Activated naive CD8-positive, alpha-beta T cell treated with anti-CD3 and anti-CD28 coated beads for 36 hours (primary cell): ENCODE data around the gene SPG11. TPM values are rescaled to one million over a fixed set of nuclear protein-coding genes. Genes with fewer than 3 reads are reported as not detected.
"Not testable (repeated sequence)": the region's sequence is repeated elsewhere in the genome, so short reads cannot be mapped to it uniquely, and the experiment has no call there.

Experiments used
- DNase-seq: peaks from one replicate; pipeline ENCODE4 v3.0.0; 2021
- H3K27ac Mint-ChIP-seq: one replicate; pipeline ENCODE4 v1.8.0; 2022; ENCODE audit warnings: mild to moderate bottlenecking, moderate library complexity, mixed read lengths
- H3K27me3 Mint-ChIP-seq: one replicate; pipeline ENCODE4 v1.8.0; 2022; ENCODE audit warnings: mild to moderate bottlenecking, mixed read lengths
- H3K36me3 Mint-ChIP-seq: one replicate; pipeline ENCODE4 v1.8.0; 2021; ENCODE audit warnings: mild to moderate bottlenecking, mixed read lengths
- H3K4me1 Mint-ChIP-seq: one replicate; pipeline ENCODE4 v1.8.0; 2021; ENCODE audit warnings: mixed read lengths
- H3K4me3 Mint-ChIP-seq: one replicate; pipeline ENCODE4 v1.8.0; 2022; ENCODE audit warnings: mild to moderate bottlenecking, moderate library complexity, mixed read lengths
- H3K9me3 Mint-ChIP-seq: one replicate; pipeline ENCODE4 v1.8.0; 2022; ENCODE audit warnings: mixed read lengths
- total RNA-seq, 2 experiments: library from RNA; stranded (reverse); gene quantifications; one replicate each; pipeline ENCODE4 v1.2.3, GENCODE V29; 2021

The SPG11 gene
- total RNA-seq, 2 experiments from 2014 or later, result 47.6 to 51.5 TPM

DNA sequence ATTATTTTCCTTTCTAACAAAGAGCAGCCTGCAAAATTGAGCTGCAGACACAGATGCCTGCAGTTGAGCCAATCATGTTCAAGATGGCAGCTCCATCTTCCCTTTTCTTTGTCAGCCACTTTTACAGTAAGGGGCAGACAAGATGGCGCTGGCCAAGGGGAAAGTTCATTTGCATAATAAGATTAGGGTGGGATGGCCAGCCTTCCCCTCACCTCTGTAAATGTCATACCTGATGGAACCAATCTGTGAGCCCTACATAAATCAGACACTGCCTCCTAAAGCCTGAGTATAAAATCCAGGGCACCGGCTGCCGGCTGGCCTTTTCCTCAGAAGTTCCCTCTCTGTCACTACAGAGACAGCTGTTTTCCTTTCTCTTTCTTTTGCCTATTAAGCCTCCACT is 31.8 kb upstream of the SPG11 start:
- no peaks in the 10 kb centered on the region for H3K27me3 Mint-ChIP-seq
- H3K27ac Mint-ChIP-seq, result no peak overlapping the region
- peaks cover 15% of the 10 kb centered on the region for H3K4me1 Mint-ChIP-seq
- no peak for DNase-seq
- no peak overlapping the region for H3K4me3 Mint-ChIP-seq
- peaks cover 10% of the 10 kb centered on the region for H3K9me3 Mint-ChIP-seq
- no peaks in the 10 kb centered on the region for H3K36me3 Mint-ChIP-seq

DNA sequence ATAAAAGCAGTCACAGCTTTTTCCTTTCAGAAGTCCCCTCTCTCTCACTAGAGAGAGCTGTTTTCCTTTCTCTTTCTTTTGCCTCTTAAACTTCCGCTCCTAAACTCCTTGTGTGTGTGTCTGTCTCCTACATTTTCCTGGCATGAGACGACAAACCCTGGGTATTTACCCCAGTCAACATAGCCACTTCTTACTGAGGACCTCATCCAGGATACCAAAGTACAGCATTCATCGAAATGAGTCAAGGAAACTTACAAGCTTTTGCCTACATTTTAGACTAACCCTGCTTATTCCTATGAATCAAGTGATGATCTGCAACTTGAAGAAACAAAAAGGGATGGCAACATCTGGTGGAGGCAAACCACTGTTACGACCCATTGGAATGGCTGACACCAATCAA is 31.0 kb upstream of the SPG11 start:
- no peak for DNase-seq
- Mint-ChIP-seq H3K9me3 (peaks cover 7% of the 10 kb centered on the region), H3K4me1 (peaks cover 15% of the 10 kb centered on the region), H3K4me3 (no peak overlapping the region), H3K36me3 (no peaks in the 10 kb centered on the region), H3K27me3 (no peaks in the 10 kb centered on the region), H3K27ac (no peak overlapping the region)

DNA sequence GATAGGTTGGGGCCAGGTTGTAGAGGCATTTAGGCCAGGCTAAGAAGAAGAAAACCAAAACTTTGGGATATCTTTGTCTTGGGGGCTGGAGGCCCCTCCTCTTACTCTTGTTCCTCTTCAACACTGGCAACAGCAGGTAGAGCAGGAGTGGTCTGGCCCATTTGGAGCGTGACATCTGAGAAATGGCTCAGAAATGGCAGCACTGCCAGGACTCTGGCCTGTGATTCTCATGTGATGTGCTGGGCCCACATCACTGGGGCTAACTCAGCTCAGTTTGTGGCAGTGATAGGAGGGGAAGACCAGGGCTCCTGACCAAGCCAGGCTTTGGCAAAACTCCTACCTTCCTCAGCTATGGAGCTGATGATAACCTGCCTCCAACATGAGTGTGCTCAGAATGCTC is 29.2 kb upstream of the SPG11 start:
- Mint-ChIP-seq H3K9me3 (peaks cover 14% of the 10 kb centered on the region), H3K27me3 (no peaks in the 10 kb centered on the region), H3K36me3 (peaks cover 14% of the 10 kb centered on the region), H3K4me3 (no peak overlapping the region), H3K4me1 (peaks cover 26% of the 10 kb centered on the region), H3K27ac (no peak overlapping the region)
- DNase-seq, result no peak

DNA sequence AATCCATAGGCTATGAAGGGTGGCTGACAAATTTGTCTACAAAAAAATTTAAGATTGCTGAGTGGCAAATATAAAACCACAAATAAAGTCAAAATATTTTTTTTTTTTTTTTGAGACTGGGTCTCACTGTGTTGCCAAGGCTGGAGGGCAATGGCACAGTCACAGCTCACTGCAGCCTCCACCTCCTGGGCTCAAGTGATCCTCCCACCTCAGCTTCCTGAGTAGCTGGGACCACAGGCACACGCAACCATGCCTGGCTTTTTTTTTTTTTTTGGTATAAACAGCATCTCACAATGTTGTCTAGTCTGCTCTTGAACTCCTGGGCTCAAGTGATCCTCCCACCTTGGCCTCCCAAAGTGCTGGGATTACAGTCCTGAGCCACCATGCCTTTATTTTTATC is 26.8 kb upstream of the SPG11 start:
- DNase-seq, H3K27ac Mint-ChIP-seq, H3K27me3 Mint-ChIP-seq, H3K4me3 Mint-ChIP-seq: not testable (repeated sequence)
- Mint-ChIP-seq H3K4me1 (peaks cover 36% of the 10 kb centered on the region), H3K9me3 (peaks cover 31% of the 10 kb centered on the region), H3K36me3 (peaks cover 30% of the 10 kb centered on the region)

DNA sequence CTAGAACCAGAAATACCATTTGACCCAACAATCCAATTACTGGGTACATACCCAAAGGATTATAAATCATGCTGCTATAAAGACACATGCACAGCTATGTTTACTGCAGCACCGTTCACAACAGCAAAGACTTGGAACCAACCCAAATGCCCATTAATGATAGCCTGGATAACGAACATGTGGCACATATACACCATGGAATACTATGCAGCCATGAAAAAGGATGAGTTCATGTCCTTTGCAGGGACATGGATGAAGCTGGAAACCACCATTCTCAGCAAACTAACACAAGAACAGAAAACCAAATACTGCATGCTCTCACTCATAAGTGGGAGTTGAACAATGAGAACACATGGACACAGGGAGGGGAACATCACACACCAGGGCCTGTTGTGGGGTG is 25.9 kb upstream of the SPG11 start:
- H3K9me3 Mint-ChIP-seq, result peaks cover 35% of the 10 kb centered on the region
- peaks cover 38% of the 10 kb centered on the region for H3K4me1 Mint-ChIP-seq

DNA sequence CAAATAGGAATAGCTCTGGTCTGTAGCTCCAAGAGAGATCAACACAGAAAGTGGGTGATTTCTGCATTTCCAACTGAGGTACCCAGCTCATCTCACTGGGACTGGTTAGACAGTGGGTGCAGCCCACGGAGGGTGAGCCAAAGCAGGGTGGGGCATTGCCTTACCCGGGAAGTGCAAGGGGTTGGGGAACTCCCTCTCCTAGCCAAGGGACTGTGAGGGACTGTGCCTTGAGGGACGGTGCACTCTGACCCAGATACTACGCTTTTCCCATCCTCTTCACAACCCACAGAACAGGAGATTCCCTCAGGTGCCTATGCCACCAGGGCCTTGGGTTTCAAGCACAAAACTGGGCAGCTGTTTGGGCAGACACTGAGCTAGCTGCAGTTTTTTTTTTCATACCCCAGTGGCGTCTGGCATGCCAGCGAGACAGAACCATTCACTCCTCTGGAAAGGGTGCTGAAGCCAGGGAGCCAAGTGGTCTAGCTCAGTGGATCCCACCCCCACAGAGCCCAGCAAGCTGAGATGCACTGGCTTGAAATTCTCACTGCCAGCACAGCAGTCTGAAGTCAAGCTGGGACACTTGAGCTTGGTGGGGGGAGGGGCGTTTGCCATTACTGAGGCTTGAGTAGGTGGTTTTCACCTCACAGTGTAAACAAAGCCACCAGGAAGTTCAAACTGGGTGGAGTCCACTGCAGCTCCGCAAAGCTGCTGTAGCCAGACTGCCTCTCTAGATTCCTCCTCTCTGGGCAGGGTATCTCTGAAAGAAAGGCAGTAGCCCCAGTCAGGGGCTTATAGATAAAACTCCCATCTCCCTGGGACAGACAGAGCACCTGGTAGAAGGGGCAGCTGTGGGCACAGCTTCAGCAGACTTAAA is 19.6 kb upstream of the SPG11 start:
- peaks cover 74% of the 10 kb centered on the region for H3K4me1 Mint-ChIP-seq
- DNase-seq, result peak; percentile 71
- peaks cover 29% of the 10 kb centered on the region for H3K9me3 Mint-ChIP-seq
- peaks cover 40% of the 10 kb centered on the region for H3K36me3 Mint-ChIP-seq
- peak overlapping the region; percentile 46 for H3K4me3 Mint-ChIP-seq
- peak overlapping the region; percentile 84 for H3K27ac Mint-ChIP-seq
- not testable (repeated sequence) for H3K27me3 Mint-ChIP-seq

More for the DNA sequence above, 25.9 kb upstream of the SPG11 start:
- not testable (repeated sequence) for H3K27me3 Mint-ChIP-seq, DNase-seq, H3K27ac Mint-ChIP-seq, H3K4me3 Mint-ChIP-seq
- peaks cover 37% of the 10 kb centered on the region for H3K36me3 Mint-ChIP-seq

DNA sequence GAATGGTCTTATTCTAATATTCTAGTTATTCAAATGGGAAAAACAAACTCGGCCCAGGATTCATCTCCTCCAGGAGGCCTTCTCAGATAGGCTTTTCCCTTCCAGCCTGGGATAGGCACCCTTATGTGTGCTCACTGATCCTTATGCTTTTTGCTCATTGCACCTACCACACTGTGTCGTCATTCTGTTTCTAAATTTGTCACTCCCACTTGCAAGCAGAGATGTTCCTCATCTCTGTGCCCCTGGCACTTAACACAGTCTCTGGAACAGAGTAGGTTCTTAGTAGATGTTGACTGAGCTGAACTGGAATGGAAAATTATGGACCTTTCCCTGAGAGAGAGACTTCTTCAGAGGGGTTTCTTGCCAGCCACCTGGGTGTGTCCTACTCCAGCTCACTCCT is 18.7 kb upstream of the SPG11 start:
- H3K4me1 Mint-ChIP-seq, result peaks cover 74% of the 10 kb centered on the region
- peaks cover 22% of the 10 kb centered on the region for H3K9me3 Mint-ChIP-seq
- no peak overlapping the region for H3K4me3 Mint-ChIP-seq
- H3K36me3 Mint-ChIP-seq, result peaks cover 33% of the 10 kb centered on the region
- no peaks in the 10 kb centered on the region for H3K27me3 Mint-ChIP-seq
- DNase-seq, result no peak
- peak overlapping the region; percentile 84 for H3K27ac Mint-ChIP-seq

DNA sequence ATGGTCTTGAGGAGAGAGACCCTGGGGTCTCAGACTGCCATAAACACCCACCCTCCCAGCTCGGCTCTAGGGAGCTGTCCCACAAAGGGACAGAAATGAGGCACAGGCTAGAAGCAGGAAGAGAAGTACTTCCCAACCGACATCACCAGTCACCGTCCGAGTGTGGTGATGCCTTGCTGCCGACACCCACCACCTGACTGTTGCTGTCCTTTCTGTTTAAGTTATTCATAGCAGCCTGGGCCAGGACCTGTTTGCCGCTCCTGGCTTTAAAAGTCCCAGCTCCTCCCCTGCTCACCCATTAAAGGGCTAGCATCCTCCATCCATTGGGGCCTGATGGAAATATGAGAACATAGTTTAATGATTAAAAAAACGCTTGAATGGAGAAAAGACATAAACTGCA is 13.2 kb upstream of the SPG11 start:
- Mint-ChIP-seq H3K27me3 (no peaks in the 10 kb centered on the region), H3K36me3 (peaks cover 11% of the 10 kb centered on the region), H3K27ac (peak overlapping the region; percentile 77), H3K4me3 (peak overlapping the region; percentile 57), H3K9me3 (peaks cover 3% of the 10 kb centered on the region), H3K4me1 (peaks cover 71% of the 10 kb centered on the region)
- DNase-seq, result peak; percentile 36

DNA sequence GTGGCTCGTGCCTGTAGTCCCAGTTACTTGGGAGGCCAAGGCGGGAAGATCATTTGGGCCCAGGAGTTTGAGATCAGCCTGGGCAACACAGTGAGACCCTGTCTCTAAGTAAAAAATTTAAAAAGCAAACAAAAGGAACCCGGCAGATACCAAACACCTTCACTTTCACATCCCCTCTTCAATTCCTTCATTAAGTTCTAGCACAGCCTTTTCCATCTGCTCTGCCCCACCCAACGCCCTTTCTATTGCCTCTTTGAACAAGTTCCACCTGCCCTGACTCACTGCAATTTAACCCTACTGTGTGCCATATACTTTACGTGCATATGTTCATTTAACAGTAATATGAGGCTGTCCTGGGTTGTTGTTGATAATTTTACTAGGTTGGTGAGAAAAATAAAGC is 12.4 kb upstream of the SPG11 start:
- H3K4me3 Mint-ChIP-seq, result peak overlapping the region; percentile 57
- no peak for DNase-seq
- peaks cover 11% of the 10 kb centered on the region for H3K36me3 Mint-ChIP-seq
- H3K27me3 Mint-ChIP-seq, result no peaks in the 10 kb centered on the region
- peaks cover 3% of the 10 kb centered on the region for H3K9me3 Mint-ChIP-seq
- peak overlapping the region; percentile 77 for H3K27ac Mint-ChIP-seq
- H3K4me1 Mint-ChIP-seq, result peaks cover 73% of the 10 kb centered on the region

DNA sequence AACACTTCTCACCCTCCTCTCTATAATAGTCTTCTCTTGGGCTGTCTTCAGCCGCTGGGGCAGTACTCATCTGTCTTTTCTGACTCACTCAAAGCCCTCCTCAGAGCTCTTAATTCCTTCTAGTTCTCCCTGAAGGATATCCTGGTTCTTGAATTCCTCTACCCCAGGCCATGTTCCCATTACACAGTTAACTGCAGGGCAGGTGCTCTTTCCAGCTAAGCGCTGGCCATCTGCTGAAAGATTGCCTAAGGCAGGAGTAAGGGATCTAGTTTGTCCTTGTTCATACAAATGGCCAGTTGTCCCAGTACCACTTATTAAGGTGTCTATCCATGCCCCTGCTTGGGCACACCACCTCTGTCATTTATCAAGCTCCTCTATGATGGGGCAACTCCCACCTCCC is 10.2 kb upstream of the SPG11 start:
- peak overlapping the region; percentile 44 for H3K27ac Mint-ChIP-seq
- H3K36me3 Mint-ChIP-seq, result peaks cover 8% of the 10 kb centered on the region

DNA sequence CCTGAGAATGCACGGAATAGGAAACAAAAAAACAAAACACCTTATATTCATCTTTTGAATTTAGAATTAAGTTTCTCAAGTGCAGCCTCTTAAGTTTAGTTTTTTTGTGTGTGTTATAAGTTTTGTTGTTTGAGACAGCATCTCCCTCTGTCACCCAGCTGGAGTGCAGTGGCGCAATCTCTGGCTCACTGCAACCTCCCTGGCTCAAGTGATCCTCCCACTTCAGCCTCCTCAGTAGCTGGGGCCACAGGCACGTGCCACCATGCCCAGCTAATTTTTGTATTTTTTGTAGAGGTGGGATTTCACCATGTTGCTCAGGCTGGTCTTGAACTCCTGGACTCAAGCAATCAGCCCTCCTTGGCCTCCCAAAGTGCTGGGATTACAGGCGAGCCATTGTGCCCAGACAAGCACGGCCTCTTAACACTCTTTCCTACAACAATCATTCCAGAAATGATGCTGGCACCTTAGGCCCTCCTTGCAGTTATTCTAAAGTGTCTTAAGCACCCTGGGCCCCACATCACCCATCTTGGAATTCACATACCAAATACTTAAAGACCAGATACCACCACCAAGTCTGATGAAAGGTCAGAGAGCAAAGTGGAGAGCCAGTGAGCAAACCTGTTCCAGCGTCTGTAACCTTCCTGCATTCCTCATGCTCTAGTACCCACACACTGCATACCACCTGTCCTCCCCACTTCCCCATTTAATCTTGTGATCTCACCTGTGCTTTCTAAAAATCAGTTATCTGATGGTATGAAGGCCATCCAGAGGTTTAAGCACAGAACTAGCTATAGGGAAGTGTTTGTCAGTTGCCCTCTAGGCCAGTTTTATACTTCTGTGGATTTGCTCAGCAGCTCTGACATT is 6.9 kb upstream of the SPG11 start:
- Mint-ChIP-seq H3K4me1 (peaks cover 76% of the 10 kb centered on the region), H3K4me3 (no peak overlapping the region), H3K36me3 (peaks cover 8% of the 10 kb centered on the region), H3K27me3 (no peaks in the 10 kb centered on the region), H3K9me3 (no peaks in the 10 kb centered on the region), H3K27ac (peak overlapping the region; percentile 39)
- DNase-seq, result no peak

More for the DNA sequence above, 10.2 kb upstream of the SPG11 start:
- Mint-ChIP-seq H3K27me3 (no peaks in the 10 kb centered on the region), H3K4me1 (peaks cover 77% of the 10 kb centered on the region), H3K4me3 (no peak overlapping the region), H3K9me3 (no peaks in the 10 kb centered on the region)
- no peak for DNase-seq

DNA sequence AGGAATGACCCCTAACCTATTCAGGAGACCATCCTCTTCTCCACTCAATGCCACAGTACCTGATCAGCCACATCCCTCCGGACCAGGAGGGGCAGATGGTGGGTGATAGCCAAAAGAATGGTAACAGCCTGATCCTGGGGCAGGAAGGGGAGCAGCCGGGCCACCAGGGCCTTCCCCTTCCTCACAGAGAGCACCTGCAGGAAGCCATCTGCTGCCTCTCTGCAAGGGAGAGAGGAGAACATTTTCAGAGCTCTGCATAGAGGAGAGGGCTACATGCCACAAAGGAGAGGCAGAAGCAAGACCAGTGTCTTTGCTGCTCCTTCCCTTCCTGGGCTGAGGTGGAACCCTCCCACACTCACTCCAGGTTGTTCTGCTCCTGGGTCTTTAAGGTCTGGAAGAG is 5.5 kb upstream of the SPG11 start:
- Mint-ChIP-seq H3K4me3 (no peak overlapping the region), H3K9me3 (no peaks in the 10 kb centered on the region), H3K4me1 (peaks cover 81% of the 10 kb centered on the region), H3K27me3 (no peaks in the 10 kb centered on the region), H3K36me3 (peaks cover 5% of the 10 kb centered on the region), H3K27ac (peak overlapping the region; percentile 66)
- no peak for DNase-seq

DNA sequence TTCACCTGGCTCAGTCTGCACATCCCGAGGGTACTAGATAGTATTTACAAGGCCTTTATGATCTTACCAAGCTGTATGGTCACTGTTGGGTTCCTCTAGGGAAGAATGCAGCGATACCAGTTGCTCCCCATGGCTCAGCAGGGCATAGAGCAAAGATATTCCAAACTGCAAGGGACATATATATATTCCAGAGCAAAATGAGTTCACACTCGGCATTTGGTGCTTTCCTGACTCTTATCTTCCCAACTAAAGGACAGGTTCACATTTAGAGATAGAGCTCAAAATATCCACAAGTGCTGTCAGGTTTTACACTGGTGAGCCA is 3.5 kb upstream of the SPG11 start:
- H3K36me3 Mint-ChIP-seq, result peaks cover 2% of the 10 kb centered on the region
- H3K9me3 Mint-ChIP-seq, result no peaks in the 10 kb centered on the region
- peak overlapping the region; percentile 64 for H3K4me3 Mint-ChIP-seq
- peak overlapping the region; percentile 91 for H3K27ac Mint-ChIP-seq
- peaks cover 74% of the 10 kb centered on the region for H3K4me1 Mint-ChIP-seq
- DNase-seq, result no peak
- H3K27me3 Mint-ChIP-seq, result no peaks in the 10 kb centered on the region

DNA sequence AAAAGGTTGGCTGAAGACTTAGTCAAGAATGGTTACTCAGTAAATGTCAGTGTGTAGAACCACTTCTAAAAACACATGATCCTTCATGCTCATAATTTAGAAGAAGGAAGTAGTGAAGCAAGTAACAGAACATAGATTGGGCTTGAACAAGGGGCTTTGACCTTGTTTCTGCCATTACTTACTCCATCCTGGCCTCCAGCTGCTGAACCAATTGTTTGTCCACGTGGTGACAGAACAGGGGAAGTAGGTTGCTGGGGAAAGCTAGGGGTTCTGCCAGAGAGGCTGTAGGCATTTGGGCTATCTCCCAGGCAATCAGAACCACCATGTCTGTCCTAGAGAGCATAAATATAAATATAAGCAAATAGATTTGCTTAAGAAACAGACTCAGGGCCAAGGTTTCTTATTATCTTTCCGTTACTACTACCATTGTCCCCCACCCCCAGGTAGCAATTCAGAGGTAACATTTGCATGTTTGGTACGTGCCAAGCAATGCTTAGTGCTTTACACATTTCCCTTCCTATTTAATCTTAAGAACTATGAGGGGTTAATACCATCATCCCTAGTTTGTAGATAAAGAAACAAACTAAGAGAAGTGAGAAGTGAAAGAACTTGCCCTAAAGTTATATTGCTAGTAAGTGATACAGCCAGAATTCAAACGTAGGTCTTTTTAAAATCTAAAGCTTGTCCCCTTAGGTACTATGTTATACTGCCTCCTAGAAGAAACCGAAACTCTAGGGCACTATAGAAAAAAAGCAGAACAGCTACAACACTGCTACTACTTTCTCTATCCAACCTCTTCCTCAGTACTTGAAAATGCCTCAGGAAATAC is 3.0 kb upstream of the SPG11 start:
- no peaks in the 10 kb centered on the region for H3K9me3 Mint-ChIP-seq
- peaks cover 71% of the 10 kb centered on the region for H3K4me1 Mint-ChIP-seq
- no peaks in the 10 kb centered on the region for H3K27me3 Mint-ChIP-seq
- peak overlapping the region; percentile 91 for H3K27ac Mint-ChIP-seq
- no peak for DNase-seq
- H3K36me3 Mint-ChIP-seq, result peaks cover 4% of the 10 kb centered on the region
- peak overlapping the region; percentile 64 for H3K4me3 Mint-ChIP-seq
